ENCODE results near the gene FOXJ2. TPM values are rescaled to one million over a fixed set of nuclear protein-coding genes. Genes with fewer than 3 reads are reported as not detected.

Gene FOXJ2
- total RNA-seq, 4 donors from 2014 or later, result 11.6 to 15.7 (median 12.5) TPM

- Histone ChIP-seq H3K27me3 (no peaks in the 10 kb centered on the region), H3K4me1 (peaks cover 0 to 2% (median 0%) of the 10 kb centered on the region in 4 donors), H3K27ac (no peak overlapping the region), H3K9me3 (no peaks in the 10 kb centered on the region), H3K4me3 (no peak overlapping the region), H3K36me3 (peaks cover 0 to 64% (median 32%) of the 10 kb centered on the region in 4 donors)
- WGBS, 2 donors (ENCODE audit: low coverage in 1 of 2), result 95% methylated on average over 5 of the region's 5 CpGs; no CpG with 5 or more reads in 1 of the 2 donors
- DNase-seq, result no peak
- in situ Hi-C loops (cut with MboI; ENCODE audit: low pct_ligation_motif_present in 1 of 4, low pct_unique_long_range_greater_than_20kb in 1 of 4, low sequenced_read_pairs in 3 of 4), result no loop called here
- intact Hi-C loops (cut with DNase I; ENCODE audit: low total_unique reads), result no loop called here
- TF ChIP-seq POLR2AphosphoS5 (IDR thresholded peaks at IDR 0.05), result no peak
- TF ChIP-seq EP300 (IDR thresholded peaks at IDR 0.05; ENCODE audit: low read depth), result no peak
- no peak for TF ChIP-seq CTCF (IDR thresholded peaks at IDR 0.05)
- no peak for TF ChIP-seq POLR2A (IDR thresholded peaks at IDR 0.05)
Observed at GRCh38 chr12:8047842-8048241, 15.3 kb downstream of the FOXJ2 start.

GRCh38 chr12:8048906-8049305 is 16.4 kb downstream of the FOXJ2 start:
- intact Hi-C loops (cut with DNase I; ENCODE audit: low total_unique reads) (no loop called here), in situ Hi-C loops (cut with MboI; ENCODE audit: low pct_ligation_motif_present in 1 of 4, low pct_unique_long_range_greater_than_20kb in 1 of 4, low sequenced_read_pairs in 3 of 4) (no loop called here)
- Histone ChIP-seq H3K36me3 (peaks cover 0 to 65% (median 28%) of the 10 kb centered on the region in 4 donors), H3K27me3 (no peaks in the 10 kb centered on the region), H3K9me3 (no peaks in the 10 kb centered on the region), H3K4me1 (peaks cover 0 to 2% (median 0%) of the 10 kb centered on the region in 4 donors), H3K4me3 (no peak overlapping the region), H3K27ac (no peak overlapping the region)
- WGBS, 2 donors (ENCODE audit: low coverage in 1 of 2), result 60 to 88% methylated on average over 4 of the region's 4 CpGs
- TF ChIP-seq POLR2A (IDR thresholded peaks at IDR 0.05), result no peak
- no peak for TF ChIP-seq CTCF (IDR thresholded peaks at IDR 0.05)
- no peak for TF ChIP-seq EP300 (IDR thresholded peaks at IDR 0.05; ENCODE audit: low read depth)
- no peak for TF ChIP-seq POLR2AphosphoS5 (IDR thresholded peaks at IDR 0.05)
- DNase-seq, result no peak

- Histone ChIP-seq H3K36me3 (peaks cover 0 to 60% (median 19%) of the 10 kb centered on the region in 4 donors), H3K27ac (no peak overlapping the region), H3K9me3 (no peaks in the 10 kb centered on the region), H3K4me1 (peaks cover 0 to 2% (median 0%) of the 10 kb centered on the region in 4 donors), H3K4me3 (no peak overlapping the region), H3K27me3 (no peaks in the 10 kb centered on the region)
- DNase-seq, result no peak
- in situ Hi-C loops (cut with MboI; ENCODE audit: low pct_ligation_motif_present in 1 of 4, low pct_unique_long_range_greater_than_20kb in 1 of 4, low sequenced_read_pairs in 3 of 4), result no loop called here
- intact Hi-C loops (cut with DNase I; ENCODE audit: low total_unique reads), result no loop called here
- TF ChIP-seq CTCF (IDR thresholded peaks at IDR 0.05) (no peak), EP300 (IDR thresholded peaks at IDR 0.05; ENCODE audit: low read depth) (no peak), POLR2A (IDR thresholded peaks at IDR 0.05) (no peak), POLR2AphosphoS5 (IDR thresholded peaks at IDR 0.05) (no peak)
- WGBS, 2 donors (ENCODE audit: low coverage in 1 of 2), result 87 to 88% methylated on average over 3 to 7 of the region's 7 CpGs
Observed at GRCh38 chr12:8050600-8051250, 18.2 kb downstream of the FOXJ2 start.

GRCh38 chr12:8052679-8053078 is 20.2 kb downstream of the FOXJ2 start:
- intact Hi-C loops (cut with DNase I; ENCODE audit: low total_unique reads) (no loop called here), in situ Hi-C loops (cut with MboI; ENCODE audit: low pct_ligation_motif_present in 1 of 4, low pct_unique_long_range_greater_than_20kb in 1 of 4, low sequenced_read_pairs in 3 of 4) (no loop called here)
- 93 to 100% methylated on average over 1 to 7 of the region's 7 CpGs for WGBS, 2 donors (ENCODE audit: low coverage in 1 of 2)
- no peaks in the 10 kb centered on the region for H3K4me1 ChIP-seq
- no peaks in the 10 kb centered on the region for H3K27me3 ChIP-seq
- no peaks in the 10 kb centered on the region for H3K9me3 ChIP-seq
- peaks cover 0 to 49% (median 17%) of the 10 kb centered on the region in 4 donors for H3K36me3 ChIP-seq
- H3K27ac ChIP-seq, result no peak overlapping the region
- TF ChIP-seq POLR2A (IDR thresholded peaks at IDR 0.05), result no peak
- no peak for TF ChIP-seq POLR2AphosphoS5 (IDR thresholded peaks at IDR 0.05)
- no peak for TF ChIP-seq EP300 (IDR thresholded peaks at IDR 0.05; ENCODE audit: low read depth)
- TF ChIP-seq CTCF (IDR thresholded peaks at IDR 0.05), result no peak
- DNase-seq, result no peak
- H3K4me3 ChIP-seq, result no peak overlapping the region

Measured in transverse colon (tissue), 4 donors.